Psoas muscle (tissue), 8 donors: ENCODE results near the gene DDX4. TPM values are rescaled to one million over a fixed set of nuclear protein-coding genes. Genes with fewer than 3 reads are reported as not detected.
A peak's percentile ranks its signal among the peaks of the same experiment; 100 is the strongest.

ENCODE experiments used
- ATAC-seq, 4 donors: fragments of 200-7000 bp; cut with Tn5 transposase; one replicate each; pipeline ENCODE4 v1.9.1; 2020; ENCODE audit warnings: moderate library complexity in 3 of 4, mild to moderate bottlenecking in 2 of 4
- DNase-seq, 2 donors: peaks; one replicate each; pipeline ENCODE4 v3.0.0-alpha.2; 2020
- H3K27ac ChIP-seq: fragments of 200-600 bp; one replicate; pipeline ENCODE4 v1.8.0; 2022
- H3K27me3 ChIP-seq, 3 donors: fragments of 200-600 bp in 1 of 3; one replicate each; pipeline versions ENCODE4 v1.6.1 to v1.8.0; 2013 to 2022; ENCODE audit warnings: low read length in 2 of 3, mild to moderate bottlenecking in 2 of 3, moderate library complexity in 1 of 3; ENCODE audit not compliant: insufficient read depth in 3 of 3
- H3K36me3 ChIP-seq, 2 donors: fragments of 200-600 bp in 1 of 2; one replicate each; pipeline versions ENCODE4 v1.6.1 to v1.8.0; 2013 to 2022; ENCODE audit warnings: low read depth in 1 of 2, mild to moderate bottlenecking in 1 of 2, moderate library complexity in 1 of 2; ENCODE audit not compliant: insufficient read depth in 1 of 2
- H3K4me1 ChIP-seq: fragments of 200-600 bp; one replicate; pipeline ENCODE4 v1.8.0; 2022
- H3K4me3 ChIP-seq: fragments of 200-600 bp; one replicate; pipeline ENCODE4 v1.8.0; 2022; ENCODE audit warnings: mild to moderate bottlenecking
- H3K9me3 ChIP-seq: fragments of 200-600 bp; one replicate; pipeline ENCODE4 v1.8.0; 2022
- WGBS, 3 donors: extraction: QIAGEN DNeasy Blood & Tissue Kit; methylation state at CpG; one replicate each; pipeline versions ENCODE4 v1.1.6 to v1.1.7; 2013; 5-methylcytosine and 5-hydroxymethylcytosine counted together
- intact Hi-C, 2 donors: fragments of 100-400 bp; cut with DNase I; formaldehyde crosslinking; loops; one replicate each; pipeline versions ENCODE4 v1.11.0 to v1.14.2; 2022
- polyA plus RNA-seq, 3 donors: library from polyadenylated mRNA; stranded (reverse); fragments of 200-250 nt; gene quantifications; one replicate each; pipeline ENCODE4 v1.2.3, GENCODE V29; 2013
- total RNA-seq, 4 donors: library from RNA; stranded (reverse); fragmentation: NEBNext Ultra II Directional in 2 of 4; extraction: Animal tissue kit (Norgen Biotek cat#: 25700) in 2 of 4; gene quantifications; one replicate each; pipeline versions ENCODE4 v1.2.1 to v1.2.4, GENCODE V29; 2021 to 2023
- TF ChIP-seq, protein P1 (sequence below): fragments of 200-600 bp; IDR thresholded peaks from one replicate; pipeline ENCODE4 v1.8.0; 2022; ENCODE audit warnings: antibody characterized with exemption
- donor health status: healthy with polysubstance abuse.
- donor health status: DM: no; HTN: no; CAD: no; lungs with moderate emphysema.
- donor health status: Bipolar disorder and iron deficiency.
- donor health status: healthy.
- donor health status: DM: yes; HTN: yes; CAD: no.
- donor health status: DM: no; HTN: no; CAD: no.
- donor health status: DM: no; HTN: no; CAD: no.
- donor health status: DM: yes; HTN: yes; CAD: no.

The DDX4 gene
- total and polyA plus RNA-seq, 7 donors: 0.03 to 0.18 TPM; not detected in 5

GRCh38 chr5:55712023-55712859 is 25.6 kb upstream of the DDX4 start, which contains the start of gene SLC38A9:
SLC38A9 (minus strand) TSS chr5:55712324; CDS start chr5:55697958, 14,366 bp downstream.
- peak; percentile 100 for ATAC-seq
- peak; percentile 97 to 98 for DNase-seq
- TF ChIP-seq, protein P1, sequence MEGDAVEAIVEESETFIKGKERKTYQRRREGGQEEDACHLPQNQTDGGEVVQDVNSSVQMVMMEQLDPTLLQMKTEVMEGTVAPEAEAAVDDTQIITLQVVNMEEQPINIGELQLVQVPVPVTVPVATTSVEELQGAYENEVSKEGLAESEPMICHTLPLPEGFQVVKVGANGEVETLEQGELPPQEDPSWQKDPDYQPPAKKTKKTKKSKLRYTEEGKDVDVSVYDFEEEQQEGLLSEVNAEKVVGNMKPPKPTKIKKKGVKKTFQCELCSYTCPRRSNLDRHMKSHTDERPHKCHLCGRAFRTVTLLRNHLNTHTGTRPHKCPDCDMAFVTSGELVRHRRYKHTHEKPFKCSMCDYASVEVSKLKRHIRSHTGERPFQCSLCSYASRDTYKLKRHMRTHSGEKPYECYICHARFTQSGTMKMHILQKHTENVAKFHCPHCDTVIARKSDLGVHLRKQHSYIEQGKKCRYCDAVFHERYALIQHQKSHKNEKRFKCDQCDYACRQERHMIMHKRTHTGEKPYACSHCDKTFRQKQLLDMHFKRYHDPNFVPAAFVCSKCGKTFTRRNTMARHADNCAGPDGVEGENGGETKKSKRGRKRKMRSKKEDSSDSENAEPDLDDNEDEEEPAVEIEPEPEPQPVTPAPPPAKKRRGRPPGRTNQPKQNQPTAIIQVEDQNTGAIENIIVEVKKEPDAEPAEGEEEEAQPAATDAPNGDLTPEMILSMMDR: no peak
- peaks cover 6% of the 10 kb centered on the region for H3K4me1 ChIP-seq
- H3K9me3 ChIP-seq: no peaks in the 10 kb centered on the region
- 0 to 1% (median 1%) methylated on average over 55 of the region's 55 CpGs for WGBS, 3 donors
- H3K36me3 ChIP-seq: peaks cover 0 to 24% of the 10 kb centered on the region in 2 donors
- H3K4me3 ChIP-seq: peak within 1 kb of the TSS; percentile 82
- intact Hi-C loops: loop anchor here in 1 of 2 donors (10.0 kb wide), 1 partner anchor 493 kb away; no protein-coding TSS in a partner anchor
- peak within 1 kb of the TSS; percentile 72 for H3K27ac ChIP-seq
- H3K27me3 ChIP-seq: no peaks in the 10 kb centered on the region

GRCh38 chr5:55713871-55714270 is 24.0 kb upstream of the DDX4 start:
- Histone ChIP-seq H3K9me3 (no peaks in the 10 kb centered on the region), H3K27ac (no peak overlapping the region), H3K36me3 (peaks cover 0 to 8% of the 10 kb centered on the region in 2 donors), H3K4me3 (no peak overlapping the region), H3K27me3 (no peaks in the 10 kb centered on the region), H3K4me1 (peaks cover 6% of the 10 kb centered on the region)
- intact Hi-C loops: loop anchor here in 1 of 2 donors (10.0 kb wide), 1 partner anchor 491 kb away; no protein-coding TSS in a partner anchor
- WGBS, 3 donors: 84 to 91% (median 90%) methylated on average over 3 of the region's 3 CpGs
- DNase-seq (no peak), ATAC-seq (no peak)
- TF ChIP-seq, protein P1: no peak

- Histone ChIP-seq H3K4me1 (peaks cover 6% of the 10 kb centered on the region), H3K36me3 (peaks cover 0 to 4% of the 10 kb centered on the region in 2 donors), H3K4me3 (no peak overlapping the region), H3K9me3 (no peaks in the 10 kb centered on the region), H3K27me3 (no peaks in the 10 kb centered on the region), H3K27ac (no peak overlapping the region)
- intact Hi-C loops: loop anchor here in 1 of 2 donors (10.0 kb wide), 1 partner anchor 490 kb away; no protein-coding TSS in a partner anchor
- DNase-seq (no peak), ATAC-seq (no peak)
- TF ChIP-seq, protein P1: no peak
- 48 to 64% (median 57%) methylated on average over 1 of the region's 1 CpG for WGBS, 3 donors
These were observed 23.5 kb upstream of the DDX4 start for GRCh38 chr5:55714339-55714738.

- H3K27ac ChIP-seq: no peak overlapping the region
- WGBS, 3 donors: 72 to 80% (median 73%) methylated on average over 6 of the region's 6 CpGs
- H3K36me3 ChIP-seq: no peaks in the 10 kb centered on the region
- ATAC-seq (no peak), DNase-seq (no peak)
- TF ChIP-seq, protein P1: no peak
- H3K9me3 ChIP-seq: no peaks in the 10 kb centered on the region
- H3K4me1 ChIP-seq: peaks cover 6% of the 10 kb centered on the region
- H3K4me3 ChIP-seq: no peak overlapping the region
- intact Hi-C loops: loop anchor here in 1 of 2 donors (10.0 kb wide), 1 partner anchor 490 kb away; no protein-coding TSS in a partner anchor
- no peaks in the 10 kb centered on the region for H3K27me3 ChIP-seq
These were observed 23.1 kb upstream of the DDX4 start for GRCh38 chr5:55714749-55715148.
